Activated CD4-positive, alpha-beta T cell treated with anti-CD3 and anti-CD28 coated beads, Interleukin-2, amount 50 U/mL, for 16 hours (primary cell): ENCODE data around the gene PIP5K1B.

ENCODE experiments used
- DNase-seq: peaks from one replicate; pipeline ENCODE4 v3.0.0-alpha.2; 2020

The PIP5K1B gene

DNA sequence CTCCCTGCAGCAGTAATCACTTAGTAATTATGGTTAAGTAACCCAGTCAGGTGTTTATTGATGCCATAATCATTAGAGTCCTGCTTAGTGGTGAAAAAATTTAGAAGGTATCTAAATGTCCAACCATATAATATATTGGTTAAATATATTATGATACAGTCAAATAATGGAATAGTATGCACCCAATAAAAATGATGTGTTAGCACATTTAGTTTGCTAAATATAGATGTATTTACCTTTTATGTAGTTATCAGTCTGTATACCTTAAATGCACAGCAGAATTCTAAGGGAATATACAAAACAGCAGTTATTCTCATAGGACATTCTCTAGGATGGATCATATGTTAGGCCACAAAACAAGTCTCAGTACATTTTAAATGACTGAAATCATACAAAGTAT, 218.4 kb downstream of the PIP5K1B start:
- DNase-seq = no peak

GRCh38 chr9:68925175-68925574, 220.1 kb downstream of the PIP5K1B start:
- DNase-seq = no peak

GRCh38 chr9:68927165-68927564, 222.1 kb downstream of the PIP5K1B start:
- no peak for DNase-seq

GRCh38 chr9:68931821-68932220, 226.8 kb downstream of the PIP5K1B start:
- DNase-seq = peak; percentile 26

GRCh38 chr9:68932458-68932857, 227.4 kb downstream of the PIP5K1B start:
- no peak for DNase-seq

GRCh38 chr9:68933434-68934328, 228.6 kb downstream of the PIP5K1B start:
- no peak for DNase-seq

- DNase-seq = no peak
Observed at GRCh38 chr9:68934329-68934644, 229.2 kb downstream of the PIP5K1B start.

DNA sequence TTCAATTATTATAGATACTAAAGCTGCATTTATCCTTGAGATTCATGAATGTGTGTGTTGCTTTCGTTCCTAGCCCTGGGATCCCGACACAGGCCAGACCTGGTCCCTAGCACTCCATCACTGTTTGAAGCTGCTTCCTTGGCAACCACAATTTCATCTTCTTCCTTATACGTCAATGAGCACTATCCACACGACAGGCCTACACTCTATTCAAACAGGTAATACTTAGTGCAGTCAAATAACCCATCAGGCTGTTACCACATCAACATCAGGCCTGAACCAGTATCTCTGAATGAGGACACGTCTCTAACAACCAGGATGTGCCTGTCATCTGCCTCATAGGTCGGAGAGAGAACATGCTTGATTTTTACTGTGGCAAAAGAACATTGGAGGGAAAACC, 235.5 kb downstream of the PIP5K1B start:
- DNase-seq = no peak

GRCh38 chr9:68941780-68942459, 236.9 kb downstream of the PIP5K1B start:
- no peak for DNase-seq

DNA sequence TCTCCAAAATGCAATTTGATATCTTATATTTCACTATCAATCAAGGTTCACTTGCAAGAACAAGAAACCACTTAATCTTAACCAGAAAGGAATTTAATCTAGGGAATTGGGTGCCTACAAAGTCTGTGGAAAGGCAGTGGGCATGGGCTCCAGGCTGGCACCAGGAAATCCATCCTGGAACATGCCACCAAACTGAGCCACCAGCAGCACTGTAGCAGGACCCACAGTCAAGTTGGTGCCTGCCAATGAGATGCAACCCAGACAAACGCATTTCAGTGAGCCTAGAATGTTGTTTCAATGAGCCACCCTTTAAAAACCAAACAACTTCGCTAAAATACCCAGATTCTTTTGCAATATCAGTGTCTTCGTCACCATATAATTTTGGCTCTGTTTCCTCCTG, 237.8 kb downstream of the PIP5K1B start:
- DNase-seq = no peak

DNA sequence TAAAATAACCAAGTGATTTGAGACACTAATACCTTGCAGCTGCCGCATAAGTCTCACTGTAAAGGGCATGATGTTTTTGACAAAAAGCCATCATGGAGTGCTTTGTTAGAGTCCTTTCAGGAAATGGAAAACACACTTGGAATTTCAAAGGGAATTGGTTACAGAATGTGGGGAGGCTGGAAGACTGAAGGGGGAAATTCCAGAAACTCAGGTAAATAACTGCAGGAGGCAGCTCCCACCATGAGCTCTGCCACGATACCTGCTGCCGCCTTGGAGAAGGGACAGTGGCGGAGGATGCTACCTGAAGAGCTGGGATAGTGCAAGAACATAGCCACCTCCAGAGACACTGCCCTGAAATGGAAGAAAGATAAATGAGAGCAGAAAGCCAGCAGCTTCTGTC, 242.0 kb downstream of the PIP5K1B start:
- DNase-seq = no peak

DNA sequence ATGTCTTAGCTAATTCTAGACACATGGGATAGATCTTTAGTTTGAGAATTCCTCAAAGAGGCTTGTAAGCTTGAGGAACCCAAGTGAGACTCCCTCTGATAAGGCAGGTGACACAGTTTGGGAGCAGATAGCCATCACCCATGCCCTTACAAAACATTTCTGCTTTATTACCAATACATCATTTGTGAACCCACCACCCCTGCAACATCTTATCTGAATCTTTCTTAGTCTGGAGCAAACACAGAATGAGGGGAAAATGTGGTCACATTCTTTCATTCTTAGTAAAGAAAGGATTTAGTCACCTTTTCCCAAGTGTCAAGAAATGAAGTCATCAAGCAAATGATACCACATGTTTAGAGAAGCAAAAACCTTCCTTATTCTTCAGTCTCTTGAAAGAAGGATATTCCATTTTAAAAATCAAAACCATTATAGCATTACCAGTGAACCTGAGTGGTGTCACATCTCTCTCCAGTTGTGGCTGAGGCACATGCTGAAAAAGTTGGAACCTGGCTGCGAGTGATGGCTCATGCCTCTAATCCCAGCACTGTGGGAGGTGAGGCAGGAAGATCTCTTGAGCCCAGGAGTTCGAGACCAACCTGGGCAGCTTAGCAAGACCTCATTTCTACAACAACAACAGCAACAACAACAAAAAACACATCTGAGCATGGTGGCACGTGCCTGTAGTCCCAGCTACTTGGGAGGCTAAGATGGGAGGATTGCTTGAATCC, 243.0 kb downstream of the PIP5K1B start:
- peak; percentile 77 for DNase-seq

DNA sequence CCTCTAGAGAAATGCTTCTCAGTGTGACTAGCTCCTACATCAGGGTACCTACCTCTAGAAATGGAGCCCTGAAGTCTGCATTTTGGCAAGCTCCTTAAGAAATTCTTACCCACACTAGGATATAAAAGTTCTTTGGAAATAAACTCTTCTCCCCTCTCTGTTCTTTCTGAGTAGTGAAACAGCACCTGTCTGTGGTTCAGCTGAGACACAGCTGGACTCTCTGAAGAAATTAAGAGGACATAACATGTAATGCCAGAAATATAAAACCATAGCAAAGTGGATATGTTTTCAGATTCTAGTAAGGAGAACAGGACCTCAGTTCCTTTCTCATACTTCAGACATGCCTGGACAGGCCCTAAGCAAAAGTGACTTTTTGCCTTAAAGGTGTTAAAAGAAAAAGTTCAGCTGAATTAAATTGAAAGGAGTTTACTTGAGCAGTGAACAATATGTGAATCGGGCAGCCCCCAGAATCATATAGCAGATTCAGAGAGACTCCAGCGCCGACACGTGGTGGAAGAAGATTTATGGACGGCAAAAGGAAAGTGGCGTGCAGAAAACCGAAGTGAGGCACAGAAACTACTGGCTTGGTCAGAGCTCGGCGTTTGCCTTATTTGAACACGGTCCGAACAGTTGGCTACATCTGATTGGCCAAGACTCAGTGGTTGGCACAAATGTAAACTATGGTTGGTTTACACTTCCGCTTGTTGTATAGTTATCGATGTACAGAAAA, 244.4 kb downstream of the PIP5K1B start:
- peak; percentile 37 for DNase-seq

GRCh38 chr9:68950188-68950587, 245.1 kb downstream of the PIP5K1B start:
- no peak for DNase-seq

DNA sequence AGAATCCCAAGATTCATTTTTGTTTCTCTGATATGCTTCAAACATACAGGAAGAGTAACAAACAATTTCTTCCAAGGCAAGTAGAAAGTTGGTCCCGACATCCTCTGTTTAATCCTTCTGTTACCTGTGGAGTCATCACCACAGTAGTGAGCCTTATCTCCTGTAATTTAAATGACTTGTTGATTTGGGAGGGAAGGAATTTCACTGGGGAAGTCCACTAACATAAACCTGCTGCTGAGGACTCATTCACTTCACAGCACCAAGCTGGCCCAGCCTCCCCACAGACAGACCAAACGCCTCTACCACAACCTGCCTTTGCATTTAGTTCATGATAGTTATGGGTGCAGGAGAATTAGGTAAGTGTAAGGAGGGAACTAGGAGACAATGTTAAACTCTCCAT, 245.6 kb downstream of the PIP5K1B start:
- no peak for DNase-seq

DNA sequence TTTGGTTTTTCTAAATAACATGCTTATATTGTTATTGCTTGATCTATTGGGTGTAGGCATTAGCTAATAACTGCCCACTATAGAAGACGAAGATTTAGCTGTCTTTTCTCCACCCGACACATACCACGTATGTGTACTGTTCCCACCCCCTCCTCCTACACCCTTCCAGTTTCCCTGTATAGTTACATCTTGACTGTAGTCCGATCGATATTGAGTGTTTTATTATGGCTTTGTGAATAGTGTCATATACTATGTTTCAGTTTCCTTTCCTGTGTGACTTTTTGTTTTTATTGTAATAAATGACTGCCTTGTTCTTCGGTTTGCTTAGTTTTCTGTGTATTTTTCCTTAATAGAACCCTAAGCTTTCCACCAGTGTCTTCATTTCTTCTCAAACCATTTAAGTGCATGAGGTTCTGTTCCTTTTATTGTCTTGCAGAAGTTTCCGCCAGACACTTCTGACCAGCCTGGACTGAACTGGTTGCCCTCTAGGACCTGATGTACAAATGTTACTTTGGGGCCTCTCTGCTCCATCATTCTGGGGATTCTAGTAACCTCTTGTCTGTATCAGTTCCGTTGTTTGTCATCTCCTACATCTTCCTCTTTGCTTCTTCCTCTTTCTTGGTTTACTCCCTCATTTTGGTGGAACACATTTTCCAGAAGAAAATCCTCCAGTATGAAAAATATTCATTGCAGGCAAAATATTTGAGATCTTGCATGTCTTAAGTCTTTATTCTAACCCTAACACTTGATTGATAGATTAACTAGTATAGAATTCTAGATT, 247.0 kb downstream of the PIP5K1B start:
- peak; percentile 38 for DNase-seq

DNA sequence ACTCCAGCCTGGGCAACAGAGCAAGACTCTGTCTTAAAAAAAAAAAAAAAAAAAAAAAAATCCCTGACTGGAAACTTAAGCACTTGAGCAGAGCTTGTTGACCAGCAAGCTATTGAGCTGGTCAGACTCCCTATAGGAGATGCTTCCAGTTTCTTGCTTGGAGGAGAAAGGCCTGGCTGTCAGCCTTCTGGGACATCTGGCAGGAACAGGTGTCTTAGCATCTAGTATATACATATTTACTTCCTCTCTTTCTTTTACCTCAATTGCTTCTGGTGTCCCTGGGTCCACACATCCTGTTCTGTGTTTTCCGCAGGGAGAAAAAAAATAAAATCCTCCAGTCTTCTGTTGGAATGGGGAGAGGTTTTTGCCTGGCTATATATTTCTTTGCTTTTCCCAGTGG, 248.7 kb downstream of the PIP5K1B start:
- no peak for DNase-seq

GRCh38 chr9:68955330-68955729, 250.3 kb downstream of the PIP5K1B start:
- peak; percentile 40 for DNase-seq

GRCh38 chr9:68957479-68957878, 252.4 kb downstream of the PIP5K1B start:
- DNase-seq = no peak

DNA sequence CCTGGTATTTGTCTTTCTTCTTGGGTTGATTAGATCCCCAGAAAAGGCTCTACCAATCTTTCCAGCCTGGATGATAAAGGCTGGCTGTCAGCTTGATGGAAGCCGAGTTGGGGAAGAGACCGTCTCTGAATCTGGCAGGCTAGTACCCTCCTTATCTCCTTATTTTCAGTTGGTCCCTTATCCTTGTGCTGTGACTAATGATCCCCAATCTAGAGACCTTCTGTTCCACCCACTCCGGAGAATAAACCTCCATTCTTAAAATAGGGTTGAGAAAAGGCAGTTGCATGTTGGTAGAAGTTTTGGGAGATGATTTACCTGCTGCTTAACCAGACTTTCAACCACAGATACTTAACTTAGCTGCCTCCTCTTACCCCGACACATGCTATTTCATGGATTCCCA, 256.5 kb downstream of the PIP5K1B start:
- DNase-seq = no peak

GRCh38 chr9:68963416-68963815, 258.4 kb downstream of the PIP5K1B start:
- no peak for DNase-seq

- no peak for DNase-seq
Observed at GRCh38 chr9:68964102-68964541, 259.1 kb downstream of the PIP5K1B start.
